MM.1S (cell line): Measurements from ENCODE around the gene SFTPB.

Experiments
- EZH2 ChIP-seq: fragments of 300-600 bp; sonication (generic); optimal IDR thresholded peaks from 2 replicates; pipeline ENCODE3; 2017; ENCODE audit warnings: low read depth, mild to moderate bottlenecking, antibody characterized with exemption, low read length, mixed read lengths
- EZH2phosphoT487 ChIP-seq: fragments of 300-600 bp; sonication (generic); IDR thresholded peaks from 2 replicates; pipeline ENCODE4 v1.6.1; 2018; ENCODE audit warnings: antibody characterized with exemption, low read length
- TF ChIP-seq, protein P1 (sequence below): fragments of 300-600 bp; sonication (generic); IDR thresholded peaks from 2 replicates; pipeline ENCODE4 v1.5.1; 2016; ENCODE audit warnings: antibody characterized with exemption, low read length, mixed read lengths

- TF ChIP-seq, protein P1, sequence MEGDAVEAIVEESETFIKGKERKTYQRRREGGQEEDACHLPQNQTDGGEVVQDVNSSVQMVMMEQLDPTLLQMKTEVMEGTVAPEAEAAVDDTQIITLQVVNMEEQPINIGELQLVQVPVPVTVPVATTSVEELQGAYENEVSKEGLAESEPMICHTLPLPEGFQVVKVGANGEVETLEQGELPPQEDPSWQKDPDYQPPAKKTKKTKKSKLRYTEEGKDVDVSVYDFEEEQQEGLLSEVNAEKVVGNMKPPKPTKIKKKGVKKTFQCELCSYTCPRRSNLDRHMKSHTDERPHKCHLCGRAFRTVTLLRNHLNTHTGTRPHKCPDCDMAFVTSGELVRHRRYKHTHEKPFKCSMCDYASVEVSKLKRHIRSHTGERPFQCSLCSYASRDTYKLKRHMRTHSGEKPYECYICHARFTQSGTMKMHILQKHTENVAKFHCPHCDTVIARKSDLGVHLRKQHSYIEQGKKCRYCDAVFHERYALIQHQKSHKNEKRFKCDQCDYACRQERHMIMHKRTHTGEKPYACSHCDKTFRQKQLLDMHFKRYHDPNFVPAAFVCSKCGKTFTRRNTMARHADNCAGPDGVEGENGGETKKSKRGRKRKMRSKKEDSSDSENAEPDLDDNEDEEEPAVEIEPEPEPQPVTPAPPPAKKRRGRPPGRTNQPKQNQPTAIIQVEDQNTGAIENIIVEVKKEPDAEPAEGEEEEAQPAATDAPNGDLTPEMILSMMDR, result no peak
- TF ChIP-seq EZH2 (no peak), EZH2phosphoT487 (no peak)
Observed at GRCh38 chr2:85646166-85646565, 21.8 kb downstream of the SFTPB start.
